ENCODE results near the gene MROH2B.
"Not testable (repeated sequence)": the region's sequence is repeated elsewhere in the genome, so short reads cannot be mapped to it uniquely, and the experiment has no call there.

MROH2B gene

DNA sequence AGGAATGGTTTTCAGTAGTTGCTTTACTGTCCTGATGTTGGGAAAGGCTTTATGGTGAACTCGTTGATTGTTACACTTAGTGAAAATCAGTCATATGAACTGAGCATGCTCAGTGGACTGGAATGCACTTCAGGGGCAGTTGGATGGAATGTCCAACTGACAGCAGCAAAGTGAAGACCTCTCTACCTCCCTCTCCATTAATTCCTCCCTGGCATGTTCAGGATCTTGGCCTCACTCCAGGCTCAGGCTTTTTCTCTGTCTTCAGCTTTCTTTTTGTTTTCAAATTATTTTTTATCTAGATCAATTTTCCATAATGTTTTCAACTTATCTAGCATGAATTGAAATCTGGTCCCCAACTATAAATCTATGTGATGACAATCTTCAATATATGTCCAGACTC, at the start of gene MROH2B:
Gene MROH2B (minus strand): TSS at position 101 of the 400 bp plus-strand sequence. CDS start 490 bp downstream, outside the sequence.
- no peak for DNase-seq

DNA sequence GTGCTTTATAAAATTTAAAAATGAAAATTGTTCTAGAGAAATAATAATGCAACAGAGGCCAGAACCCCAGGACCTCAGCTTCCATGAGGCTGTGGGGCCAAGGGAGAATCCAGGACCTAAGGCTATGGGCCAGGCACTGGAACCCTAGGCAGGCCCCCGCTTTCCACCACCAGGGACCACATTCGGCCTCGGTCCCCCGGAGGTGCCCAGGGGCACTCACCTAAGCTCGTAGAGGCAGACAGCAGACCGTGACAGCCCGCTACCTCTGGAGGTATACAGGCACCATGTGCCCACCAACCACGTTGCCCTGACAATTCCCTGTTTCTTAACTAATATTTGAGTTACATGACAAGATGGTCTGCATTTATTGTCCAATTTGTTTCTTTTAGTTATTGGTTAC, 49.5 kb upstream of the MROH2B start:
- DNase-seq = no peak

DNA sequence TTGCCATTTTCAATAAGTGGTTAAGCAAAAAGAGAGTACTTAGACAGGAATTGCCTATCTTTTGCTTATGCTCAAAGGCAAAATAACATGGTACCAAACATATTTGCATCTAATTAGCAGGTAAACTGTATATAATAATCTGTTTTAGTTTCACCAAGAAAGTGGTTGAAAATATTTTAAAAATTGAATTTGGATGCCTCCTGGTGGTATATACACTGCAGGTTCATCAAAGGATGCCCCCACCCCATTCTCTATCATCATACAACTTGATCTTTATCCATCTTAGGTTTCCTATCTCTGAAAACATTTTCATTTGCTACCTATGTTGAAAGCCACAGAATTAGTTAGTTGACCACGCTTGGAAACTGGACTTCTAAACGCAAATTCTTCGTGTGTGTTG, 47.0 kb upstream of the MROH2B start:
- no peak for DNase-seq

DNA sequence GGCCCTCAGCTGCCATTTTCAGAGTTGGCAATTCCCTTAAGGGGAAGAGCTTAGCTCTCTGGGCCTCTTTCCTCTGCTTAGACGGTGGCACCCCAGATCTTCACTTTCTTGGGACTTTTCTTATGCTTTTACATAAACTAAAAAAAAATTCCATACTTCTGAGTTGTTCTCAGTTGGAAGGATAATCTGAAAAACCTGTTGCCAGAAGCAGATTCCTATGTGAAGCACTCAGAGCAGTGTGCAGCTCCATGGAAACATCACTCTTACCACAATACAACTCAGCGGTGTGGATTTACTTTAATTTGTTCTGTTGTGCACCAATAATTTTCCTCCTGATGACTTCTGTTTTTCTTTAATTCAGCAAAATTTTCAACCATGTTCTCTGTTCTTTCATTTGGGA, 44.1 kb upstream of the MROH2B start:
- DNase-seq = no peak

DNA sequence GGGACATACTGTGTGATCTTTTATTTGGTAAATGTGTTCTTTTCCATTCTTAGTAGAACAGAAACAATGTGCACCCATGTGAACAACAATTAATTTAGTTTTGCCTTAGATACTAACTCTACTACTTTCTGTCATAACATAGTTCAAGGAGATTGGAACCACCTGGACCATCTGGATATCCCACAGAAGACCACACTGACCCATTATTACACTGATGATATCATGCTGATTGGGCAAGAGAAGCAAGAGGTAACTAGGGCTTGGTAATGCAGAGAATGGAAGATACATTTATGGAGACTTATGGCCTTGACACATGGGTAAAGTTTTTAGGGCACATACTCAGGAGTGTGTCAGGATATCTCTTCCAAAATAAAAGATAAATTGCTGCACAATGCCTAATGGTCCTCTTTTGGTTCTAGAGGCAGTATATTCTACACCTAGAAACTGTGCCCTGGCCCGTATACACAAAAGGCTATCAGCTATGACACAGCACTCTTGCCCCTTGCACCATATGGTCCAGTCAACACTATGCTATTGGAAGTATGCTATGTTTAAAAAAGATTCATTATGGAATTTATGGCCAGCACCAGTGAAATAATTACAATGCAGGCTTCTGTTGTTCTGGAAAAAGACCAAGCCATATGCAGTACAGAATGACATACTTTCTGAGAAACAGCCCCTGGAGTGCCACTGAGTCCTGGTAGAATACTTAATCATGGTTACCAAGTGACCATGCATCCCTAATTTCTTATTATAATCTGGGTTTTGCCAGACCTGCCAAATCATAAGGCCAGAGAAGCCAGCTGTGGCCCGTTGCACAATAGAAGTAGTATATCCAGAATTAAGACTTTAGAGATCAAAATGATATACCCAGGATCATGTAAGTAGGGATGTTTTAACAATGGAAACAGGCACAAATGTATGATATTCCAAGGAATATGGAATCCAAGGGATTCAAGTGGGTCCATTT, 41.6 kb upstream of the MROH2B start:
- no peak for DNase-seq

DNA sequence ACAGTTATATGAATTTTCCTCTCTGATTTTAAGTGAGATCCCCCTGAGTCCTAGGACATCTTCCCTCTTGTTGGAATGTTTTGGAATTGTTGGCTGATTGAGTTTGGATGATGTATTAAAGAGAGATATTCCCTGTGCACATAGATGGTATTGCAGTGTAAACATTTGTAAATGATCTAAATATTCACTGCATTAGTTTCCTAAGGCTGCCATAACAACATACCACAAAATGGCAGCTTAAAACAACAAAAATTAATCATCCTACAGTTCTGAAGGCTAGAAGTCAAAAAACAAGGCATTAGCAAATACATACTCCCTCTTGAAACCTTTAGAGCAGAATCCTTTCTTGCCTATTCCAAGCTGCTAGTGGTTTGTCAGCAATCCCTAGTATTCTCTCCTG, 38.0 kb upstream of the MROH2B start:
- no peak for DNase-seq

DNA sequence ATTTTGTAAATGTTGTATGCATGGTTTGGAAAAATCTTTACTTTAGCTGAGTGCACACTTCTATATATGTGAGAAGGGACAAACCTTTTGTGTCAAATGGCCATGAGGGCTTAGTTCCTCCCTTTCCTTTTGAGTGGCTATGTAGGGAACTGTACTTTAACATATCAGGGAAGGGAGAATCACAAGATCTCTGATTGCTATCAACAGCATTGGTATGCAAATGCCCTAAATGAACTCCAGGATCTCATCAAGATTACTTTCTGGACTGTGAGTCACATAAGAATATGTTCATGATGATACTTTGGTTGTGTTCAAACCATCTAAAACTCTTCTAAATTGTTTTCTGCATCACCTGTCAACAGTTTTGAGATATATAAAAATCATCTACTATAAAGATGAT, 31.2 kb upstream of the MROH2B start:
- DNase-seq = no peak

DNA sequence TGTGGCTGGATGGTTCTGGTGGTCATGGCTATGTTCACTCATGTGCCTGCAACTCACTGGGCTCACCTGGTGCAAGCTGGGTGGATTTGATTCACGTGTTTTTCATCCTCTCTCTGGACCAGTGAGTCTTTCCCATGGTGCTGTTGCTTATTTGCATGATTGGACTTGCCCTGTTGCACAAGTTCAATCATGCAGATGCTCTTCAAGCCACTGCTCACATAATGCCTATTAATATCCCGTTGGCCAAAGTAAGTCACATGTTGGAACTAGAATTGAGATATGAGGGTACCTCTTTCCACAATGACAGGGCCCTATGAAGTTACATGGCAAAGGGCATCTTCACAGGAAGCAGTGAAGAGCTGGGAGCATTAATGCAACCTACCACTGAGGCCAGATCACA, 26.5 kb upstream of the MROH2B start:
- no peak for DNase-seq

DNA sequence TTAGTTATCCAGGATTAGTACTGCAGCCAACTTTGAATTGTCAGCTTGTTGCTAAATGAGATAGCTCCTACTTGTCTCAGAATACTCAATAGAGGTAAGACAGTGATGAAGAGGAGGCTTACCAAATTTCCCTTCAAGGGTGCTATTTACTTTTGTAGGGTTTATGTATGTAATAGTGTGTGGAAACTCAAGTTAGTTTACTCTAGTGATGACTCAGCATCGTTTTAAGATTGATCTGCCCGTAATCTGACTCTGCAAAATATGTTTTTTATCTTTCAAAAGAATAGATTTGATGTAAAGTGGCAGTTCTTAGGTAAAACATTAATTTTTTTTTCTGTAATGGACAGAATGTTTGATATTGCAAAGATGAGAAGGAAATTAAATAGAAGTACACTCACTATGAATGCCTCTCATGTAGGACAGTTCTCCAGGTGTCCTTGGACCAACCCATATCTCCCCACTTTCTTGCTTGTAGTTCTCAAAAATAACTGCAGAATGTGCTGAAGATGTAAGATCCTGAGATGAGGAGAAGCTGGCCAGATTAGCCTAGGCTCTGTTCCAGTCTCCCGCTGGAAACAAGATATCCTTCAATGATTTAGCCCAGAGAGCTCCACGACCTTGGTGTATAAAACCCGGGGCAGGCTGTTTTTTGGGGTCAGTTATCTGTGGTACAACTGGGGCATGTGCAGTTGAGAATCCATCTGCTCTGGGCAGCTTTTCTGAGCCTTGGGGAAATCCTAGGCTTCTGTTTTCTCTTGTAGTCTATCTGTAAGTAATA, 24.4 kb upstream of the MROH2B start:
- DNase-seq = no peak

DNA sequence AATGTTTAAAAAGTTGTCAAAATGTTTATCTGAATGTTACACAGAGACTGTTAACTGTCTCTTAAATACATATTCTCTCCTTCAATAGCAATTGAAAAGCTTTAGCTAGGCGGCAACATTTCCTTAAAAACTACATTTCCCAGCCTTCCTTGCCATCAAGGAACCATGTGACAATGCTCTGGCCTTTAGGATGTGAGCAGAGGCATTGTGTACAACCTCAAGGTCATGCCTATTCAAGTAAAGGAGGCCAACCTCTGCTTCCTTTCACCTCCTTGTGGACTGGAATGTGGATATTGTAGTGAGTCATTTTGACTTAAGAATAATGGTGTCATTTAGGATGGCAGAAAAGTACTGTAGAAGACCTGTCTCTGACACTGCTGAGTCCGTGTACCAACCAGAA, 23.7 kb upstream of the MROH2B start:
- no peak for DNase-seq

DNA sequence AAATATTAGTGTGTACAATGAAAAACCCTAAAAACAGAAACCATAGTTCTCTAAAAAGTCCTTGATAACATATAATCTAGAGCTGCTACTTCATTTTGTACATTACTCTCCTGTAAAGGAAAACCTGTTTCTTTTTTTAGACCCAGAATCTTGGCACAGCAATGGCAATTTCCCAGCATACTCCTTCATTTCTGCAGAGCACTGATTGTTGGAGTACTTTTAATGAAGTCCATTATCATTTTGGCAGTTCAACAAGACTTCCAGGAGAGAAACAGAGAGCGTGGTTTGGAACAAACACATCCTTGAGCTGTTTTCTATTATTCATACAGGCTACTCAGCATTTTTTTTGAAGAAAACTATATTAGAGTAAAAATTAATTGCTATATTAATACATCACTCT, 22.7 kb upstream of the MROH2B start:
- DNase-seq = no peak

DNA sequence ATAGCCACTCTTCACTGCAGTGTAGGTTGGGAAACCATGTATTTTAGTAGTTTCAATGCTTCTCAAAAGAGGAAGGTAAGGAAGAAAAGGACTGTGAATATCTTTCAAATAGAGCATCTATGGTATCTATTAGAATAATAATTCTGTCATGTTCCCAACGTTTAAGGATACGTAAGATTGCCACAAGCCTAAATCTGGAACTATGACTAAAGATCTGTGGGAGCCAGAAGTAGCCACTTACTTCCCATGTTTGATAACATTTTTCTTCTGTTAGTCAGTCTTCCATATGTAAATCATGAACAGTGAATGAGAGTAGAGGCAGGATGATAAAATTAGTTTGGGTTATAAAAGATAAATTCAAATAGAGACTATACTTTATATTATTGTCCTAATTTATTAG, 16.3 kb upstream of the MROH2B start:
- DNase-seq = no peak

DNA sequence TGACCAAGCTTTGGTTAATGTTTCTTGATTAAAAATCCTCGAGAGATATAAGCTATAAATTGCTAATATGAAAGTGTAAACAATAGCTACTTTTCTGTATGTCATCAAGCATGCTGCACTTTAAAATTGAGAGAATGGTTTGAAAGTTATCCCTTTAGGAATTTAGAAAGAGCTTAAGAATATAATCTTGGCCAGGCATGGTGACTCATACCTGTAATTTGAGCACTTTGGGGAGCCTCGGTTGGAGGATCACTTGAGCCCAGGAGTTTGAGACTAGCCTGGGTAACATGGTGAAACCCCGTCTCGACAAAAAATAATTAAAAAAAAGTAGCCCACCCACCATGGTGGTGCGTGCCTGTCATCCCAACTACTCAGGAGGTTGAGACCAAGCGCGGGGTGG, 12.2 kb upstream of the MROH2B start:
- DNase-seq = no peak

DNA sequence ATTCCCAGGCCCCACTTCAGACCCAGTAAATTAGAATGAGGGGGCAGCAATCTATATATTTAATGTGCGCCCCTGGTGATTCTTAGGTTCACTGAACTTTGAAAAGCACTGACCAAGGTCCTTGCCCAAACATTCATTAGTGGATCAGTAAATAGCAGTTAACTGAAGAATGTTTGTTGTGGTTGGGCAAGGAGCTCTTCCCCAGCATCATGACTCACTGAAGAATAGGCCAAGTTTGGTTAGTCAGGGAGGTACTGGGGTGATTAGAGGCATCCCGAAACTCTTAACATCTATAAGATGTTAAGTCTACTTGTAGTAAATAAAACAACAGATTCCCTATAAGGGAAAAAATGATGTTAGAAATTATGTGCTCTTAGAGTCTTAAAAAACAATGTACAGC, 833 bp upstream of the MROH2B start:
- peak; percentile 10 for DNase-seq

DNA sequence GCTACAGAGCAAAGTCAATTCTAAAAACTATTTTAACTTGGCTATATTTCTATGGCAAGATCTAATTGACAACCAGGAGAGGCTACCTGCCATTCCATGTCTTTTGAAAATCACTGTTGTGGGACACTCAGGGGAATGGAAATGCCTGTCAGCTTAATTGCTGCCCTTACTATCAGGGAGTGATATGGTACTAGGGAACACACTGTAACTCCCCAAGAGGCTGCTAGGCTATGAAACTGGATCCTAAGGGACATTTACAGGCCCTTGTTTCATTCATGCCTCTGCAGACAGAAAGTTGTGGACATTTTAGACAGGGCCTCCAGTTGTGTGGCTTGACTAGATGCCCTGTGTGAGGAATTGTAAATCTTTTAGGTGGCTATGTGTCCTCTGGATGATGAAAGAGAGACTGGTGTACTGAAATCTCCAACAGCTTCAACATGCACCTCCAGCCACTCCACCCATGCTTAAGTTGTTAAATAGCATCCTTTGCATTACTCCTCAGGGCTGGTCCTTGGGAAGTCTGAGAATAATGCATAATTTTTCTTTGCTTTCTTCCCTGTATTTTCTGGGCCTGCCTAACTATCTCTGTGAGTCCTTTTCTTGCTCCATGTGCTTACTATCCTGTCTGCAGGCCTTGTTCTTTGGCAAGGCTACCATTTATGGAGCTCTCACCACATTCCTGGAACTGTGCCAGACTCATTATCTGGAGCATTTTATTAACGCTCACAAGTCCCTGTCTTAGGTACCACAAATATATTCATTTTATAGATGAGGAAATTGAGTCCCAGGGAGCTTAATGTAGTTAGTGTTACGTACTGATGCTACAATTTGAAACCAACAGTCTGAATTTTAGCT, 3.2 kb downstream of the MROH2B start:
- DNase-seq = no peak

DNA sequence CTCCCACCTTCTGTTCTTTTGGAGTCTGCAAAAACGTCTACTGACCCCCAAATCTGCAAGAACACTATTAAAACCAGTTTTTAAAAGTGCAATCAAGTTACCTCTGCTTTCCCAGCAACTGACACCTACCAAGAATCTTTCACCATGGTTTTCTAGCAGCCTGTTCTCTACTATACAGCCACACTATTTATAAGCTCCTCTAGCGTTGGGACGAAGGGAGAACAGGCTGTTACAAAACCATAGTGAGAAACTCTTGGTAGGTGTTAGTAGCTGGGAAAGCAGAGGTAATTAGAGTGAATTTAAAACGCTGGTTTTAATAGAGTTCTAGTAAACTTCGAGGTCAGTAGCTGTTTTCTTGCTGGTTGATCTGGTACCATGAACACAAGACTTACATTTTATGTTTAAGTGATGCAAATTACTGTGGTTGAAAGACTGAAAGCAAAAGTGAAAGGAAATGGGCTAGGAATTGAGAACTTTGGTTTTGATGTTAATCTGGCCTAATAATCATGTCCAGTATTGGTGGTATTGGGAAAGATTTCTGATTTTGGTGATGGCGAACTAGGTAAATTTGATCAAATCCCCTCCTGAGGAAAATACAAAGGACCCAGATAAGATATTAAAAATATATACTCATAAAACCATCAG, 5.3 kb downstream of the MROH2B start:
- DNase-seq = no peak

DNA sequence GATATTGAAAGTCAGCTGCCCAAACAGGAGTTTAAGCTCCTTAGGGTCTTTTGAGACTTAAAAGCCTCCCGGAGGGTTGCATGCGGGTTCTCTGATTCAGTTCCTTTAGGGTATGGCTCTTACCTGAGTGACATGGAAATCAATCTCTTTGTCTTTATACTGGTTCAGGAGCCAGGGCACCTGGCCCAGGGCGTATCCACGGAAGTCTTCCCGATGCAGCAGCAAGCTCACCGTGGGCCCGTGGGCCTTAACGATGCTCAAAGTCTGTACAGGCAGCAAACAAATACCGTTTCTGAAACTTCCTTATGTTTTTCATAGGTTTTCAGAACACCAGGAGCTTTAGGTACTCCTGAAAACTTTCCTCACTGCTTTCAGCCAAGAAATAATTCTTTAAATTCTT, 13.2 kb downstream of the MROH2B start:
- DNase-seq = no peak

DNA sequence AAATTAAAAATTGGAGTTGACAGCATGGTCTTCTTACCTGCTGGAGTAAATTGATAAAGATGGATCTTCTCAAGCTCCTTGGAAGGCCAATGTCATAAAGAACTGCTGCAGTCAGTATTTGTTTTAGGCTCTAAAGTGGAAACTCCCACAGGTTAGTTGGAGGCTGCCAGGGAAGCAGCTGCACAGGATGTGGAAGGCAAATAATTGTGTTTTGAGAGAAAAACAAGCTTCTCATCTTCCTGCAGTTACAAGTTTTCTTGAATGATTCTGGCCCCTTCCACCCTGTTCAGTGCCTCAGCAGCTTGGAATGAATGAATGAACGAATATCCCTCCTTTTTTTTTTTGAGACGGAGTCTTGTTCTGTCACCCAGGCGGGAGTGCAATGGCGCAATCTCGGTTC, 13.9 kb downstream of the MROH2B start:
- DNase-seq = no peak

DNA sequence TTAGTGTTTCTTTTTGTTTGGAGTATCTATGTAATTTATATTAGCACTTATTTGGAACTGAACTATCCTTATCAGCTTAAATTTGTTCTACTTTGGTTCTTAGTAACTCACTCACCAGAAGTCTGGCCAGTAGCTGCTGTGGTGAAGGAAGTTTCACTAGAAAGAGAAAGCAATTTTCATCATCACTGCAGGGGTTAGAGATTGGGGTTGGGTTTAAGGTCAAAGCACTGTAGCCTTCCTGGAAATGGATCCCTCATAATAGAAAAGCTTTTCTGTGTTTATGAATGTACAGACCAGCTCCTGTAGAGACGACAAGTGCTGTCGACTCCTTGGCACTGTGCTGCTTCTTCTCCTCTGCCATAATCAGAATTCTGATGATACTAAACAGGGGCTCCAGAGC, 22.2 kb downstream of the MROH2B start:
- no peak for DNase-seq

DNA sequence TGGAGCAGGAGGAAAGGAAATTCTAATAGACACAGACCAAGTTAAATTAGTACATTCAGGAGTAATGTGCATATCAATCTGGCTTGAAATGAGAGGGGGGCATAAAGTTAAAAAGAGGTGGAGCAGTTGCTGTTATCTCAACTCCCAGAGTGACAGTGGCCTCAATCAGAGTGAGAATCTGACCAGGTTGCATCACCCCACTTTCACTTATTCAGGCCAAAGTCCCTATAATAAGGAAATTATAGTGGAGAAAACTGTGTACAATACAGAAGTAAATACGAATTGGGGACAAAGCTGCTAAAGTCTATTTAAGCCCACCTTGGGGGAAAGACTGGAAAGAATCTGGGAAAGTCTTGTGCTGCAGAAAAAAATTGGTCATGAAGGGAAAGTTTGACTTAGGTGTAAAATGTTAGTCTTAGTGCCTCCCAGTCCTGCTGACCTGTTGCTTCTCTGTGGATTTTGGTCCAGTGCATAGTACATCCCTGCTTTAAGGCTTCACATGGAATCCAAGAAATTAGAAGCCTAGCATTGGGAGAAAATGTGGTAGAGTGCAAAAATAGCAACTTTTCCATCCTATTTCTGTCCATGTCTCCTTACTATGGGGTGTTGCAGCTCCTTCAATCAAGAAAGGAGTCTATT, 27.9 kb downstream of the MROH2B start:
- no peak for DNase-seq

DNA sequence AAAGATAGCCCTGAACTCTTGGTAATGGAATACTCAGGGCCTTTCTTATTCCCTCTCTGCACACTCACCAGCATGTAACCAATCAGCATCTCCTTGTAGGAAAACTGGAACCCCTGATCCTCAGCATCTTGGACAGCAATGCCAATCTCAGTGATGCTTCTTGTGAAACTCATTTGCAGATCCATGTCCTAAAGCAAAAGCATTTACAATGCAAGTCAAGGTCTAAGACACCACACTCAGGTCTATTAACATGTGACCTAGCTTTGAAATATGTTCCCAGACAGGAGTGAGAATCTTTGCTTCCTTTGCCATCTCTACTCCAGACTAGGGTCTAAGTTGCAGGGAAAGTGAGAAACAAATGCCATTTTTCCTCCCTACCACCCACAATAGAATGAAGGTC, 38.2 kb downstream of the MROH2B start:
- no peak for DNase-seq

DNA sequence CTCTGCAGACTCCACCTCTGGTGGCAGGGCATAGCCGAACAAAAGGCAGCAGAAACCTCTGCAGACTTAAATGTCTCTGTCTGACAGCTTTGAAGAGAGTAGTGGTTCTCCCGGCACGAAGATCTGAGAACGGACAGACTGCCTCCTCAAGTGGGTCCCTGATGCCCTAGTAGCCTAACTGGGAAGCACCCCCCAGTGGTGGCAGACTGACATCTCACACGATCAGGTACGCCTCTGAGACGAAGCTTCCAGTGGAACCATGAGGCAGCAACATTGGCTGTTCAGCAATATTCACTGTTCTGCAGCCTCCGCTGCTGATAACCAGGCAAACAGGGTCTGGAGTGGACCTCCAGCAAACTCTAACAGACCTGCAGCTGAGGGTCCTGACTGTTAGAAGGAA, 48.5 kb downstream of the MROH2B start:
- DNase-seq = not testable (repeated sequence)
